Pons (tissue), 1 donor: ENCODE data around the gene BEST2.
"Not testable (repeated sequence)": the region's sequence is repeated elsewhere in the genome, so short reads cannot be mapped to it uniquely, and the experiment has no call there.

Source experiments
- DNase-seq: peaks from one replicate; pipeline ENCODE4 v3.0.0-alpha.2; 2016; ENCODE audit warnings: low spot score

Gene BEST2

DNA sequence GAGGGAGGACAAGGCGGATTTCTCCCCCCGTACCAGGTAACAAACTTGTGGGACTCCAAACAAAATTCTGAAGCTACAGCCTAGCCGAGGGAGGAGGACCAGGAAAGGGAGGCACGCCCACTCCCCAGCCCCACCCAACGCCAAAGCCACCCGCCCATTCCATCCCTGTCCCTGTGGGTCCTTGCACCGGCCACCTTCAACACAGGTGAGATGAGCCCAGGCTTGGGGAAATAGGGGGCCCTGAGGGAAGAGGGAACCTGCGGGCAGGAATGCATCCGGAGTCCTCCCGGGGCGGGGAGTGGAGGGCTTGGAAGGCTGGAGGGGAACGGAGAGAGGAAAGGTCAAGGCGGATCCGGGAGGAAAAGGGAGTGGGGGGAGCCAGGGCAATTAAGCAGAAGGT, at the start of gene BEST2:
TSS of gene BEST2 (plus strand) at position 157 of the 400 bp plus-strand sequence. CDS start 802 bp downstream, outside the sequence.
- DNase-seq = no peak

GRCh38 chr19:12703046-12703445, 48.5 kb upstream of the BEST2 start:
- no peak for DNase-seq

- no peak for DNase-seq
Measured at GRCh38 chr19:12705169-12705568, 46.4 kb upstream of the BEST2 start.

GRCh38 chr19:12705654-12706331, 45.8 kb upstream of the BEST2 start:
- DNase-seq = no peak

DNA sequence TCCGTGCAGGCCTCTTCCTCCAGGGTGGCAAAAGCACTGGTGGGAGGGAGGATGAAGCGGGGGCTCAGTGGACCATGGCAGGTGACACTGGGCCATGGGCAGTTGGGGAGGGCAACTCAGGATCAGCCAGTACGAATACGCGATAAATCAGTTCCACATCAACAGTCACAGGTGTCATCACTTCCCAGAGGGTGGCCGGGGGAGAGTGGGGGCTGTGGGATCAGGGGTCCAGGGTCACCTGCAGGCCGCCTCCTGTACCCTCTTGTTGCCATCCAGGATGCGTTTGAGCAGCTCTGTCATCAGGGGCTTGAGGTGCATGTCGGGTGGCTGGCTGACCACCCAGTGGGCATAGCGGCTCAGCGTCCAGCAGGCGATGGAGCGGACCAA, 45.3 kb upstream of the BEST2 start:
- no peak for DNase-seq

DNA sequence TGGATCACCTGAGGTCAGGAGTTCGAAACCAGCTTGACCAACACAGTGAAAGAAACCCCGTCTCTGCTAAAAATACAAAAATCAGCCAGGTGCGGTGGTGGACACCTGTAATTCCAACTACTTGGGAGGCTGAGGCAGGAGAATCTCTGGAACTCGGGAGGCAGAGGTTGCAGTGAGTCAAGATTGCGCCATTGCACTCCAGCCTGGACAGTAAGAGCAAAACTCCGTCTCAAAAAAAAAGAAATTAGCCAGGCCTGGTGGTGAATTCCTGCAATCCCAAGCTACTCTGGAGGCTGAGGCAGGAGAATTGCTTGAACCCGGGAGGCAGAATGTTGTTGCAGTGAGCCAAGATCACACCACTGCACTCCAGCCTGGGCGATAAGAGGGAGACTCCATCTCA, 43.0 kb upstream of the BEST2 start:
- DNase-seq = no peak

- no peak for DNase-seq
Measured at GRCh38 chr19:12711187-12711586, 40.4 kb upstream of the BEST2 start.

GRCh38 chr19:12712077-12712476, 39.5 kb upstream of the BEST2 start:
- DNase-seq = not testable (repeated sequence)

DNA sequence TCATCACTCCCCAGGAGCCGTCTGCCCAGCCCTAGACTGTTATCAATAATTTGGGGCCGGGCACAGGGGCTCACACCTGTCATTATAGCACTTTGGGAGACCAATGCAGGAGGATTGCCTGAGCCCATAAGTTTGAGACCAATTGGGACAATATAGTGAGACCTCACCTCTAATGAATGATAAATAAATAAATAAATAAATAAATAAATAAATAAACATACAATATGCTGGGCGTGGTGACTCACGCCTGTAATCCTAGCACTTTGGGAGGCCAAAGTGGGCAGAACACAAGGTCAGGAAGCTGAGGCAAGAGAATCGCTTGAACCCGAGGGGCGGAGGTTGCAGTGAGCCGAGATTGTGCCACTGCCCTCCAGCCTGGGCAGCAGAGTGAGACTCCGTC, 38.3 kb upstream of the BEST2 start:
- not testable (repeated sequence) for DNase-seq

DNA sequence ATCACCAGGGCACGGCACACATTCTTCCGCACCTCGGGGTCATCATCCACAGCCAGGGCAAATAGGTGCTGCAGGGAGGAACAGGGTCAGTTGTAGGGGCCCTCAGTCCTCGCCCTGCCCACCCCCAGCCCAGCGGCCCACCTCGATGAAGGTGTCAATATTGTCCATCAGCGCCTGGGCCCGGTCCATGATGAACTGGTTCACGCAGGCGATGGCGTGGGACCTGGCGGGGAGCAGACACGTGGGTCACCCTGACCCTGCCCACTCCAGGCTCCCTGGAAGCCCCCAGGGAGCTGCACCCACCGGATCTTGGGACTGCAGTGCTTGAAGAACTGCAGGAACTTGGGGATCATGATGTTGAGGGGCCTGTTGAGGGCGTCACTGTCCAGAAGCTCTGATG, 36.5 kb upstream of the BEST2 start:
- DNase-seq = no peak

DNA sequence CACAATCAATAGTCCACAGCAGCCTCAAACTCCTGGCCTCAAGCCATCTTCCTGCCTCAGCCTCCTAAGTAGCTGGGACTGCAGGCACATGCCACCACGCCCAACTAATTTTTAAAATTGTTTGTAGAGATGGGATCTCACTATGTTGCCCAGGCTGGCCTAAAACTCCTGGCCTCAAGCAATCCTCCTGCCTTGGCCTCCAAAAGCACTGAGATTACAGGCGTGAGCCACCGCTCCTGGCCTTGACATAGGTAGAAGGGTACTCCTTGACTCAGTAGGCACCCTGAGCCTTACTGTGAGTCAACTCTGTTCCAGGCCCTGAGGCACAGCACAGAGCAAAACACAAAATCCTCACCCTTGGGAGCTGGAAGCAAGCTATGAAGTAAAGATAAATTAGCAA, 35.7 kb upstream of the BEST2 start:
- no peak for DNase-seq

DNA sequence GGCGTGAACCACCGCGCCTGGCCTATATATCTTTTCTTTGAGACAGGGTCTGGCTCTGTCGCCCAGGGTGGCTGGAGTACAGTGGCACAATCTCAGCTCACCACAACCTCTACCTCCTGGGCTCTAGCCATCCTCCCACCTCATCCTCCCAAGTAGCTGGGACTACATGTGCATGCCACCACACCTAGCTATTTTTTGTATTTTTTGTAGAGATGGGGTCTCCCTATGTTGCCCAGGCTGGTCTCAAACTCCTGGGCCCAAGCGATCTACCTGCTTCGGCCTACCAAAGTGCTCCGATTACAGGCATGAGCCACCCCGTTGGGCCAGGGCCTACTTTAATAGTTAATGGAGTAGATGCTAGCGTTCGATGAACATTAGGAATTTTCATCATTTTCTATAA, 31.3 kb upstream of the BEST2 start:
- DNase-seq = no peak

DNA sequence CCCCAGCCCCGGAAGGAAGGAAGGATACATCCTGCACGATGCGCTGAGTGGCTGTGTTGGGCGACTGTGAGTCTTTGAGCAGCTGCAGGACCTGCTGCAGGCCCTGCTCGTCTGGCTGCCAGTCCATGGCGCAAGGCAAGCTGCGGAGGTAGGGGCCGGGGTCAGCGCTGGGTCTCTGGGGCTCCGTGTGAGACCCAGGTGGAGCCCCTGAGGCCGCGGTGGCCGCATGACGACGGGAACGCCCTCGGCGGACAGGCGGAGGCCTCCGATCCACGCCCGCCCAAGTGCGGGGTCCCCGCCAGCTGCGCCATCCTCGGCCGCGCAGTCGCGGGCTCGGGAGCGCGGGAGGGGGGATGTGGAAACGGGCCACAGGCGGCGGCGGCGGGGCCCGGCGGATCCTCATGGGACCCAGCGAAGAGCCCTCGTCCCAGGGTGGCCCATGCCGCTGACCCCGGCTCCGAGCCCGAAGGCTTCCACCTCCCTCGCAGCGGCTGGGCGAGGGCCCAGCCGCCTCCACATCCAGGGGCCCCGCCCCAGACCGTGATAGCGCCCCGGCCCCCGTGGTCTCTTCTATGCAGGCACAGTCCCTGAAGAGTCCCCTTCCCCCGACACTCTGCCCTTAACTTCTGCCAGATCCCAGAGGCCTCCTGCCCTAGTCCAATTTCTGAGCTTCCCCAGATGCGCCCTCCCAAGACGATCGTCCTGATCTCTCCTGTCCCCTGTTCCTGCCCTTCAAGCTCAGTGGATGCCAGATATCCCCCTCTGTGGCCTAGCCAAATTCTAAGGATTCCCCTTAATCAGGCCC, 30.5 kb upstream of the BEST2 start:
- no peak for DNase-seq

GRCh38 chr19:12721656-12722565, 29.7 kb upstream of the BEST2 start:
- peak; percentile 17 for DNase-seq

- peak; percentile 99 for DNase-seq
Measured at GRCh38 chr19:12722566-12723380, 28.8 kb upstream of the BEST2 start.

GRCh38 chr19:12723381-12723640, 28.3 kb upstream of the BEST2 start:
- no peak for DNase-seq

DNA sequence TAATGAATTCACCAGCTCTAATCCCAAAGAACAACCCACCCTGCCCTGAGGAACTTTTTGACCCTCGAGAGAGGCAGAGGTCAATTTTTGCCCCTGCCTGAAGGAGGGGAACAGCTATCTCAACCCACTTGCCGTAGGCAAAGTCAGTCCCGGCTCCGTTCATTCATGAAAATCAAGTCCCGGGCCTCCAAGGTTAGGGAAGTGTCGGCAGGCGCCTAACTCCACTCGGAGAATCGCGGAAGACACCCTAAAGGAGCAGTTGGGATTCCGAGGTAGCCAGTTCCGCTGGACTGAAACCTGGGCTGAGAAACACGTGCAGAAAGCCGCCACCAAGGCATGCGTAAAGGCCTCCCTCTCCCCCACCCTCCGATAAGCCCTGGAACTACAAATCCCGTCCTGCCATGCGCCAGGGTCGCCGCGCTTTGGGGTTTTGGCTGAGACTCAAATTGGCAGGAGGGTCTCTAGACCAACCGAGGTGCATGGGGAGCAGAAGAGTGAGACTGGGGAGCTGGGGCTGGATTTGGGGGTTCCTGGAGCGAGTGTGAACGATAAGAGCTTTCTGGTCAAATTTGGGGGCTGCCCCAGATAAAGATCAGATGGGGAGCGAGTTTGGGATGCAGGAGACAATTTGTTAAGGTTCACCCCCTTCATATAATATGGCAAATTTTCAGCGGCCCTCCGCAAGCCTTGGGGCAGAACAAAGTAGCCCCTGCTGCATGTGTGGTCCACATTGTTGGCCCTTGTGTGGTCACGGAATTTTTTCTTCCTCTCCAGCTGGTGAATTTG, 27.8 kb upstream of the BEST2 start, which contains the start of gene TNPO2:
TSS of gene TNPO2 (minus strand) at position 292 of the 786 bp plus-strand sequence. CDS start 2,955 bp downstream, outside the sequence.
- DNase-seq = peak; percentile 38

- DNase-seq = not testable (repeated sequence)
Measured at GRCh38 chr19:12725612-12726011, 26.0 kb upstream of the BEST2 start.

DNA sequence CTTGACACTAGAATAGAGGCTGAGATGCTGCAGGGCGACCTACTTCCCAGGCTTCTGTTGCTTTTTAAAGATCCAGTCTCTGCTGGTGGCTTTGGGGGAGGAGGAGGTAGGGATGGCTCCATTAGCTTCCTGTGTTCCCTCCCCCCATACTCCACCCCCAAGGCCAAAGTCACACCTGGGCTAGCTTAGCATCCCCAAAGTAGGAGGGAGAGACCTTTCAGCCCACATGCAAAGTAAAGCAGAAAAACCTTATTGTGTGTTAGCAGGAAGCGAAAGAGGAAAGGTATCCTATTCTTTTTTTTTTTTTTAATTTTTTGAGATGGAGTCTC, 24.6 kb upstream of the BEST2 start:
- no peak for DNase-seq

DNA sequence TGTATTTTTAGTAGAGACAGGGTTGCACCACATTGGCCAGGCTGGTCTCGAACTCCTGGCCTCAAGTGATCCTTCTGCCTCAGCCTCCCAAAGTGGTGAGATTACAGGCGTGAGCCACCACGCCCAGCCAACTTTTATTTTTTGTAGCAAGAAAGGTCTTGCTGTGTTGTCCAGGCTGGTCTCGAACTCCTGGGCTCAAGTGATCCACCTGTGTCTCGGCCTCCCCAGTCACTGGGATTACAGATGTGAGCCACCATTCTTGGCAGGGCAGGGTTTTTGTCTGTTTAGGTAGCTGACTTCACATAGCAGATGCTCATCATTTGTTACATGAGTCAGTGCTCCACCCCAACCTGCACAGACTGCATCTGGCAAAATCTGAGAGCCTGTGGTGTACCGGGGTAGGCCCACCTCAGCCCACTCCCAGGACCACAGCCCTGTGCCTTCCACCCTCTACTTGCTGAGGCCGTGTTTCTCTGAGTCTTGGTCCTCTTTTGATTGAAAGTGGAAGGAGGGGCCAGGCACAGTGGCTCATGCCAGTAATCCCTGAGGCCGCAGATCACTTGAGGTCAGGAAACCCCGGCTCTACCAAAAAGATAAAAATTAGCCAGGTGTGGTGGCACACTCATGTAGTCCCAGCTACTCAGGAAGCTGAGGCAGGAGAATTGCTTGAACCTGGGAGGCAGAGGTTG, 23.7 kb upstream of the BEST2 start:
- no peak for DNase-seq
